SH-SY5Y (cell line): ENCODE measurements around the gene ST8SIA2.

Experiments
- GATA2 ChIP-seq: IDR thresholded peaks from 2 replicates; pipeline ENCODE4 v1.6.1; 2011; ENCODE audit warnings: mild to moderate bottlenecking, low read depth, low read length
- GATA3 ChIP-seq: IDR thresholded peaks from 2 replicates; pipeline ENCODE4 v1.6.1; 2011; ENCODE audit warnings: low read depth, mild to moderate bottlenecking, low read length, moderate library complexity

DNA sequence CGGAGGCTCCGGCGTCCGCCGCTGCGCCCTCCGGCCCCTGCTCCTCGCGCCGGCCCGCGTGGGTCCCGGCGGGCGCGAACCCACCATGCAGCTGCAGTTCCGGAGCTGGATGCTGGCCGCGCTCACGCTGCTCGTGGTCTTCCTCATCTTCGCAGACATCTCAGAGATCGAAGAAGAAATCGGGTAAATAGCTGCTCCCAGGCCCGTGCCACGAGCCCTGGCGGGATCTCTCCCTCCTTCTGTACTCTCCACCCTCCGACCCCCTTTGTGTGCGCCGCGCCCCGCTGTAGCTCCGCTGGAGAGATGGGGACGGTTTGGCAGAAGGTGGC is 263 bp downstream of the ST8SIA2 start:
- no peak for TF ChIP-seq GATA2
- TF ChIP-seq GATA3, result no peak
